HepG2 (cell line): ENCODE measurements around the gene CABP2. TPM values are rescaled to one million over a fixed set of nuclear protein-coding genes. Genes with fewer than 3 reads are reported as not detected.
A peak's percentile ranks its signal among the peaks of the same experiment; 100 is the strongest.

Experiments used
- MED8 ChIP-seq: sonication (generic); formaldehyde crosslinking; IDR thresholded peaks from 2 replicates; pipeline ENCODE4 v1.8.1; 2023; ENCODE audit warnings: mild to moderate bottlenecking, missing genetic modification reagents; ENCODE audit not compliant: insufficient replicate concordance
- MLLT10 ChIP-seq: sonication (generic); formaldehyde crosslinking; IDR thresholded peaks from 2 replicates; pipeline ENCODE4 v1.4.0; 2020; ENCODE audit warnings: missing genetic modification reagents
- PAF1 ChIP-seq: IDR thresholded peaks from 2 replicates; pipeline ENCODE4 v1.6.1; 2016; ENCODE audit warnings: missing genetic modification reagents, missing compliant biosample characterization
- TOE1 ChIP-seq: sonication (generic); formaldehyde crosslinking; IDR thresholded peaks from 2 replicates; pipeline ENCODE4 v1.4.0; 2020; ENCODE audit warnings: mild to moderate bottlenecking, missing genetic modification reagents
- YEATS4 ChIP-seq: sonication (generic); formaldehyde crosslinking; IDR thresholded peaks from 2 replicates; pipeline ENCODE4 v1.4.0; 2020; ENCODE audit warnings: missing genetic modification reagents, borderline replicate concordance
- ZMYM4 ChIP-seq: sonication (generic); formaldehyde crosslinking; IDR thresholded peaks from 2 replicates; pipeline ENCODE4 v1.8.1; 2023; ENCODE audit warnings: mild to moderate bottlenecking, missing genetic modification reagents
- ZNF274 ChIP-seq: sonication (generic); formaldehyde crosslinking; IDR thresholded peaks from 2 replicates; pipeline ENCODE4 v1.5.1; 2020; ENCODE audit warnings: mild to moderate bottlenecking, missing genetic modification reagents
- polyA plus RNA-seq, 8 experiments: library from polyadenylated mRNA; depleted of rRNA in 3 of 8; stranded (reverse) in 7 of 8; unstranded in 1 of 8; fragments of >200 nt; fragmentation: Illumina TruSeq in 4 of 8; extraction: Trizol in 4 of 8; gene quantifications; 2 replicates each; pipeline versions ENCODE4 v1.2.1 to v1.2.3, GENCODE V29; 2011 to 2016; ENCODE audit warnings: low read depth in 4 of 8, missing spikeins in 1 of 8, mixed read lengths in 1 of 8; ENCODE audit not compliant: insufficient read depth in 1 of 8
- total RNA-seq, 5 experiments: library from RNA; depleted of rRNA; stranded (reverse); fragments of >200 nt; fragmentation: Illumina TruSeq; extraction: Trizol; gene quantifications; 2 replicates each; pipeline ENCODE4 v1.2.3, GENCODE V29; 2016; ENCODE audit warnings: low read depth in 1 of 5
- TF ChIP-seq, protein P1 (sequence below): sonication (generic); formaldehyde crosslinking; IDR thresholded peaks from 2 replicates; pipeline ENCODE4 v1.4.0; 2020; ENCODE audit warnings: mild to moderate bottlenecking, missing genetic modification reagents
- TF ChIP-seq, protein P2 (sequence below): sonication (generic); formaldehyde crosslinking; IDR thresholded peaks from 2 replicates; pipeline ENCODE4 v1.9.0; 2021; ENCODE audit warnings: missing genetic modification reagents, mild to moderate bottlenecking, borderline replicate concordance
- TF ChIP-seq, protein P3 (sequence below): sonication (generic); formaldehyde crosslinking; IDR thresholded peaks from 2 replicates; pipeline ENCODE4 v1.5.1; 2020; ENCODE audit warnings: missing genetic modification reagents, mild to moderate bottlenecking, borderline replicate concordance
- TF ChIP-seq, protein P4 (sequence below): IDR thresholded peaks from 2 replicates; pipeline ENCODE4 v1.6.1; 2018; ENCODE audit warnings: missing genetic modification reagents
- TF ChIP-seq, protein P5 (sequence below): sonication (generic); formaldehyde crosslinking; IDR thresholded peaks from 2 replicates; pipeline ENCODE4 v1.4.0; 2020; ENCODE audit warnings: mild to moderate bottlenecking, missing genetic modification reagents

CABP2 gene
- total and polyA plus RNA-seq, 2 of the 13 experiments (the other 11 are each of a cell fraction or from before 2014, with no cell fraction given) = not detected

DNA sequence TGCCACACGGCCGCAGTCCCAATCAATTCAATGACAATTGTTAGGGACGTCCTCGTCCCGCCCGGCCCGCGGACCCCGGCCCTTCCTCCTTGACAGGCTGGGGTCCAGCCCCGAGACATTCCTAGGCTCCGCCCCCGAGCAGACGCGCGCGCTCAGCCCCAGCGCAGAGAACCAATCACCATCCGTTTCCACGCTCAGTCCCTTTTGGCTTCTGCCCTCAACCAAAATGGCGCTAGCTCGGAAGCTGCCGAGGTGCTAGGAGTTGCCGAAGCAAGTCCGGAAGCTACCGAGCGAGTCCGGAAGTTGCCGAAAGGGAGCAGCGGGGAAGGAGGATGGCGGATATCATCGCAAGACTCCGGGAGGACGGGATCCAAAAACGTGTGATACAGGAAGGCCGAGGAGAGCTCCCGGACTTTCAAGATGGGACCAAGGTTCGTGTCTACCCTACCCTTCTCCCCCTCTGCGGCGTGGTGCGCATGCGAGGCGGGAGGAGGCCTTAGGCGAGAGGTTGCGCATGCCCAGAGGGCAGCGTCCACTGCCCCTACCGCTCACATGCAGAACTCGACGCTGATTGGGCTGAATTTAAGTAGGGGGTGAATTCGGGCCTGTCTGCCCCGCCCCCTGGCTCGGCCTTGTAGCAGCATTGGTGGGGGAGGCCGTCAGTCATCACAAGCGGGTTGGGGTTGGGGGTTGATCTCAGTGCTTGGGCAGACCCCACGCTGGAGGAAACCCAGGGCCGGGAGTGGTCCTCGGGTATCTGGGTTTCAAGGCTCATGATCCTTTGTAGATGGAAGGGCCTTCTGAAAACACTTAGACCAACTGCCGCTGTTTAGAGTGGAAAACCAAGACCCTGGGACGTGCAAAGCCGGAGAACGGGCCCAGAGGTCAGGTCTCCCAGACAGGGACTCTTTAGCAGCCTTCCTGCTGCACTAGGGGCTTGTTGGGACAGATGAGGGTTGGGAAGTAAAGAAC lies 40.1 kb downstream of the CABP2 start, which contains the start of gene AIP (continued):
- TF ChIP-seq, protein P1, sequence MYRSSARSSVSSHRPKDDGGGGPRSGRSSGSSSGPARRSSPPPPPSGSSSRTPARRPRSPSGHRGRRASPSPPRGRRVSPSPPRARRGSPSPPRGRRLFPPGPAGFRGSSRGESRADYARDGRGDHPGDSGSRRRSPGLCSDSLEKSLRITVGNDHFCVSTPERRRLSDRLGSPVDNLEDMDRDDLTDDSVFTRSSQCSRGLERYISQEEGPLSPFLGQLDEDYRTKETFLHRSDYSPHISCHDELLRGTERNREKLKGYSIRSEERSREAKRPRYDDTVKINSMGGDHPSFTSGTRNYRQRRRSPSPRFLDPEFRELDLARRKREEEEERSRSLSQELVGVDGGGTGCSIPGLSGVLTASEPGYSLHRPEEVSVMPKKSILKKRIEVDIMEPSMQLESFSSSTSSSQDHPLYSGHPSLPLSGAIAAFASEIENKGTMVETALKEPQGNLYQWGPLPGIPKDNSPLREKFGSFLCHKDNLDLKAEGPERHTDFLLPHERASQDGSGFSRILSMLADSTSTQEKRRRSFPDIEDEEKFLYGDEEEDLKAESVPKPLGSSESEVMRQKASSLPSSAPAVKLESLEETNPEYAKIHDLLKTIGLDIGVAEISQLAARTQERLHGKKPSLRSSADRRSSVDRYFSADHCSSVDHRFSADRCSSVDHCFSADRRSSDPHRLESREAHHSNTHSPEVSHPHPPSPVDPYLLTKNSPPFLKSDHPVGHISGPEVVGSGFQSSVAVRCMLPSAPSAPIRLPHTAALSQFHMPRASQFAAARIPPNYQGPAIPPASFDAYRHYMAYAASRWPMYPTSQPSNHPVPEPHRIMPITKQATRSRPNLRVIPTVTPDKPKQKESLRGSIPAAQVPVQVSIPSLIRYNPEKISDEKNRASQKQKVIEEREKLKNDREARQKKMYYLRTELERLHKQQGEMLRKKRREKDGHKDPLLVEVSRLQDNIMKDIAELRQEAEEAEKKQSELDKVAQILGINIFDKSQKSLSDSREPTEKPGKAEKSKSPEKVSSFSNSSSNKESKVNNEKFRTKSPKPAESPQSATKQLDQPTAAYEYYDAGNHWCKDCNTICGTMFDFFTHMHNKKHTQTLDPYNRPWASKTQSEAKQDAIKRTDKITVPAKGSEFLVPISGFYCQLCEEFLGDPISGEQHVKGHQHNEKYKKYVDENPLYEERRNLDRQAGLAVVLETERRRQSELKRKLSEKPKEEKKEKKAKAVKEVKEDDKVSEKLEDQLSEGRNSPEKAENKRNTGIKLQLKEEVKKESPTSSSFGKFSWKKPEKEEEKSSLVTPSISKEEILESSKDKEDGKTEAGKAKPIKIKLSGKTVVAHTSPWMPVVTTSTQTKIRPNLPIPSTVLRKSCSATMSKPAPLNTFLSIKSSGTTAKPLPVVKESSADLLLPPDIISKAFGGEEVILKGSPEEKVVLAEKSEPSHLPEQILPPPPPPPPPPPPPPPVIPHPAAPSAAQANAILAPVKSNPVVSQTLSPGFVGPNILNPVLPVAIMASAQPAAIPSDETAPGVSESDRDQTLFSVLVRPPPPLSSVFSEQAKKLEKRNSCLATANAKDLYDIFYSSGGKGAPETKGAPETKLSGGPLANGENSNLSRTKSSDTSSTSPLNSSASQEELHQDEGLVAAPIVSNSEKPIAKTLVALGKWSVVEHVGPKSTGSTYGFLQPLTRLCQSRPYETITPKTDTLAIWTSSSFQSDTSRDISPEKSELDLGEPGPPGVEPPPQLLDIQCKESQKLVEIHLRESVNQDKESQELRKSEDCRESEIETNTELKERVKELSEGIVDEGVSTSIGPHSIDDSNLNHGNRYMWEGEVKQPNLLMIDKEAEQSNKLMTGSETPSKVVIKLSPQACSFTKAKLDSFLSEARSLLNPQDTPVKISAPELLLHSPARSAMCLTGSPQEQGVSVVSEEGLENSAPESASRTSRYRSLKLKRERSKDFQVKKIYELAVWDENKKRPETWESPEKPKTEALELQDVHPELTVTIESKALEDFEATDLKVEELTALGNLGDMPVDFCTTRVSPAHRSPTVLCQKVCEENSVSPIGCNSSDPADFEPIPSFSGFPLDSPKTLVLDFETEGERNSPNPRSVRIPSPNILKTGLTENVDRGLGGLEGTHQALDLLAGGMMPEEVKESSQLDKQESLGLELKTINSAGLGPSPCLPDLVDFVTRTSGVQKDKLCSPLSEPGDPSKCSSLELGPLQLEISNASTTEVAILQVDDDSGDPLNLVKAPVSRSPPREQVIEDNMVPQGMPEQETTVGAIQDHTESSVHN (CRISPR knock-in tag) = peak; percentile 94; the same call in 1 of the 2 replicates
- TF ChIP-seq TOE1 = 0 out of 2 replicates have a peak, but pooled peaks have one; percentile 80
- no peak for TF ChIP-seq PAF1 (CRISPR knock-in tag)
- peak; percentile 99 for TF ChIP-seq ZNF274
- peak; percentile 78 for TF ChIP-seq YEATS4 (CRISPR knock-in tag)
- TF ChIP-seq, protein P2, sequence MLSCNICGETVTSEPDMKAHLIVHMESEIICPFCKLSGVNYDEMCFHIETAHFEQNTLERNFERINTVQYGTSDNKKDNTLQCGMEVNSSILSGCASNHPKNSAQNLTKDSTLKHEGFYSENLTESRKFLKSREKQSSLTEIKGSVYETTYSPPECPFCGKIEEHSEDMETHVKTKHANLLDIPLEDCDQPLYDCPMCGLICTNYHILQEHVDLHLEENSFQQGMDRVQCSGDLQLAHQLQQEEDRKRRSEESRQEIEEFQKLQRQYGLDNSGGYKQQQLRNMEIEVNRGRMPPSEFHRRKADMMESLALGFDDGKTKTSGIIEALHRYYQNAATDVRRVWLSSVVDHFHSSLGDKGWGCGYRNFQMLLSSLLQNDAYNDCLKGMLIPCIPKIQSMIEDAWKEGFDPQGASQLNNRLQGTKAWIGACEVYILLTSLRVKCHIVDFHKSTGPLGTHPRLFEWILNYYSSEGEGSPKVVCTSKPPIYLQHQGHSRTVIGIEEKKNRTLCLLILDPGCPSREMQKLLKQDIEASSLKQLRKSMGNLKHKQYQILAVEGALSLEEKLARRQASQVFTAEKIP (CRISPR knock-in tag) = no peak
- TF ChIP-seq, protein P3, sequence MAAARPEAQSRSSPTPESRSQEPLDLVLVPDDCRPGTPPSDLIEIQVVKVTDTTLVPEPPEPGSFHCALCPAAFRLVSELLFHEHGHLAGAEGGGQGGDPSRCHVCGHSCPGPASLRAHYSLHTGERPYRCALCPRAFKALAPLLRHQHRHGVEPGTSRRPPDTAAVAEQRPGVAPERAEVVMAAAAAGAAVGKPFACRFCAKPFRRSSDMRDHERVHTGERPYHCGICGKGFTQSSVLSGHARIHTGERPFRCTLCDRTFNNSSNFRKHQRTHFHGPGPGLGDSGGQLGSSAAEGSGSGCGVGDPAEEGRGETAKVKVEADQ (CRISPR knock-in tag) = peak; percentile 88; the same call in 1 of the 2 replicates
- no peak for TF ChIP-seq MLLT10 (CRISPR knock-in tag)
- TF ChIP-seq, protein P4, sequence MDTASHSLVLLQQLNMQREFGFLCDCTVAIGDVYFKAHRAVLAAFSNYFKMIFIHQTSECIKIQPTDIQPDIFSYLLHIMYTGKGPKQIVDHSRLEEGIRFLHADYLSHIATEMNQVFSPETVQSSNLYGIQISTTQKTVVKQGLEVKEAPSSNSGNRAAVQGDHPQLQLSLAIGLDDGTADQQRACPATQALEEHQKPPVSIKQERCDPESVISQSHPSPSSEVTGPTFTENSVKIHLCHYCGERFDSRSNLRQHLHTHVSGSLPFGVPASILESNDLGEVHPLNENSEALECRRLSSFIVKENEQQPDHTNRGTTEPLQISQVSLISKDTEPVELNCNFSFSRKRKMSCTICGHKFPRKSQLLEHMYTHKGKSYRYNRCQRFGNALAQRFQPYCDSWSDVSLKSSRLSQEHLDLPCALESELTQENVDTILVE = peak; percentile 58; the same call in 1 of the 2 replicates
- peak; percentile 53 for TF ChIP-seq MED8 (CRISPR knock-in tag)
- TF ChIP-seq, protein P5, sequence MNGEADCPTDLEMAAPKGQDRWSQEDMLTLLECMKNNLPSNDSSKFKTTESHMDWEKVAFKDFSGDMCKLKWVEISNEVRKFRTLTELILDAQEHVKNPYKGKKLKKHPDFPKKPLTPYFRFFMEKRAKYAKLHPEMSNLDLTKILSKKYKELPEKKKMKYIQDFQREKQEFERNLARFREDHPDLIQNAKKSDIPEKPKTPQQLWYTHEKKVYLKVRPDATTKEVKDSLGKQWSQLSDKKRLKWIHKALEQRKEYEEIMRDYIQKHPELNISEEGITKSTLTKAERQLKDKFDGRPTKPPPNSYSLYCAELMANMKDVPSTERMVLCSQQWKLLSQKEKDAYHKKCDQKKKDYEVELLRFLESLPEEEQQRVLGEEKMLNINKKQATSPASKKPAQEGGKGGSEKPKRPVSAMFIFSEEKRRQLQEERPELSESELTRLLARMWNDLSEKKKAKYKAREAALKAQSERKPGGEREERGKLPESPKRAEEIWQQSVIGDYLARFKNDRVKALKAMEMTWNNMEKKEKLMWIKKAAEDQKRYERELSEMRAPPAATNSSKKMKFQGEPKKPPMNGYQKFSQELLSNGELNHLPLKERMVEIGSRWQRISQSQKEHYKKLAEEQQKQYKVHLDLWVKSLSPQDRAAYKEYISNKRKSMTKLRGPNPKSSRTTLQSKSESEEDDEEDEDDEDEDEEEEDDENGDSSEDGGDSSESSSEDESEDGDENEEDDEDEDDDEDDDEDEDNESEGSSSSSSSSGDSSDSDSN (CRISPR knock-in tag) = no peak; the same call in 1 of the 2 replicates
- peak; percentile 82 for TF ChIP-seq ZMYM4 (CRISPR knock-in tag)
